Cardiac fibroblast (primary cell): ENCODE data around the gene TRIM54.
A peak's percentile ranks its signal among the peaks of the same experiment; 100 is the strongest.

Source experiments
- DNase-seq, 2 donors: peaks; one replicate each; pipeline versions ENCODE4 v3.0.0 to v3.0.0-alpha.2; 2010; ENCODE audit warnings: low read depth in 2 of 2
- H3K4me3 ChIP-seq, 2 donors: replicated peaks in 1 of 2; 1 replicate in 1 of 2; 2 replicates in 1 of 2; pipeline ENCODE4 v1.5.1; 2011; ENCODE audit warnings: low read depth in 2 of 2, low read length in 2 of 2, mild to moderate bottlenecking in 2 of 2, moderate library complexity in 1 of 2
- CTCF ChIP-seq: IDR thresholded peaks from one replicate; pipeline ENCODE4 v1.5.1; 2011; ENCODE audit warnings: low read depth, mild to moderate bottlenecking, low read length, inconsistent platforms

The TRIM54 gene

GRCh38 chr2:27356056-27356381 lies 73.8 kb downstream of the TRIM54 start:
- peak; percentile 63 to 64 for DNase-seq
- H3K4me3 ChIP-seq: peak overlapping the region; percentile 98
- TF ChIP-seq CTCF: no peak

GRCh38 chr2:27356382-27357181 lies 74.4 kb downstream of the TRIM54 start, which contains the start of gene GTF3C2:
GTF3C2 (minus strand) TSS chr2:27356764; CDS start chr2:27343554, 13,210 bp downstream.
- TF ChIP-seq CTCF: no peak
- H3K4me3 ChIP-seq: peak within 1 kb of the TSS; percentile 98
- peak; percentile 97 to 99 for DNase-seq
